Tibial artery (tissue), 4 donors: ENCODE measurements around the gene SLC24A3.

ENCODE experiments used
- DNase-seq, 2 donors: peaks; one replicate each; pipeline ENCODE4 v3.0.0-alpha.2; 2019
- H3K27ac ChIP-seq, 2 donors: fragments of 200-600 bp; sonication (generic) in 1 of 2; 1 replicate in 1 of 2; 2 replicates in 1 of 2; pipeline ENCODE4 v1.5.1; 2018 to 2019; ENCODE audit warnings: mild to moderate bottlenecking in 1 of 2
- H3K27me3 ChIP-seq, 2 donors: fragments of 200-600 bp; sonication (generic) in 1 of 2; one replicate each; pipeline versions ENCODE4 v1.5.1 to v1.6.0; 2016 to 2019
- H3K36me3 ChIP-seq, 3 donors: fragments of 200-600 bp; sonication (generic) in 2 of 3; one replicate each; pipeline ENCODE4 v1.5.1; 2016 to 2019; ENCODE audit warnings: mild to moderate bottlenecking in 2 of 3
- H3K4me1 ChIP-seq, 4 donors: fragments of 200-600 bp; sonication (generic) in 2 of 4; 1 replicate in 3 of 4; 2 replicates in 1 of 4; pipeline ENCODE4 v1.5.1; 2016 to 2019
- H3K4me3 ChIP-seq, 2 donors: fragments of 200-600 bp; sonication (generic) in 1 of 2; 1 replicate in 1 of 2; 2 replicates in 1 of 2; pipeline ENCODE4 v1.5.1; 2018 to 2019; ENCODE audit warnings: mild to moderate bottlenecking in 2 of 2
- H3K9me3 ChIP-seq, 3 donors: fragments of 200-600 bp; sonication (generic) in 1 of 3; one replicate each; pipeline ENCODE4 v1.5.1; 2016 to 2019
- intact Hi-C: fragments of 100-400 bp; cut with DNase I; formaldehyde crosslinking; loops from one replicate; pipeline ENCODE4 v1.15.0; 2023; ENCODE audit warnings: low total_unique reads
- TF ChIP-seq, protein P1 (sequence below), 2 experiments: fragments of 200-600 bp in 1 of 2; fragments of 450-650 bp in 1 of 2; IDR thresholded peaks; one replicate each; pipeline ENCODE4 v1.5.1; 2017 to 2019; ENCODE audit warnings: antibody characterized with exemption in 2 of 2, mild to moderate bottlenecking in 1 of 2, moderate library complexity in 1 of 2

Gene SLC24A3

DNA sequence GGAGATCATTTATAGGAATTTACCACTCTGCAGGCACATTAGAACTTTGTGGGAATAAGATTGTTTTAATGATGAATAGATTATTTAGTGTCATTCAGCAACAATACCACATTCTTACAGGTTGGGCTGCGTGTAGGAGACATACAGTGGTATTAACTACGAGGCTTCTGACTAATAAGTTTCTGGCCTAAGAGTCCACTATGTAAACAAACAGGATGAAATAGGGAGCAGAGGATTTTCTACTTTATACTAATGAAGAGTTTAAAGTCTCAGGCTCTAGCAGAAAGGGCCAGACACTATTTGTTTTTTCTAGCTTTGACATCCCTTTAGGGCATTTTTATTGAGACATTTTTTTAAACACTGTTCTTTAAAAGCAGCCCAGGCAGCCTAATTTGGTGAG lies 75.6 kb downstream of the SLC24A3 start:
- peaks cover 0 to 36% (median 18%) of the 10 kb centered on the region in 4 donors for H3K4me1 ChIP-seq
- no peak for DNase-seq
- intact Hi-C loops = no loop called here
- no peak overlapping the region for H3K4me3 ChIP-seq
- no peaks in the 10 kb centered on the region for H3K27me3 ChIP-seq
- TF ChIP-seq, protein P1, sequence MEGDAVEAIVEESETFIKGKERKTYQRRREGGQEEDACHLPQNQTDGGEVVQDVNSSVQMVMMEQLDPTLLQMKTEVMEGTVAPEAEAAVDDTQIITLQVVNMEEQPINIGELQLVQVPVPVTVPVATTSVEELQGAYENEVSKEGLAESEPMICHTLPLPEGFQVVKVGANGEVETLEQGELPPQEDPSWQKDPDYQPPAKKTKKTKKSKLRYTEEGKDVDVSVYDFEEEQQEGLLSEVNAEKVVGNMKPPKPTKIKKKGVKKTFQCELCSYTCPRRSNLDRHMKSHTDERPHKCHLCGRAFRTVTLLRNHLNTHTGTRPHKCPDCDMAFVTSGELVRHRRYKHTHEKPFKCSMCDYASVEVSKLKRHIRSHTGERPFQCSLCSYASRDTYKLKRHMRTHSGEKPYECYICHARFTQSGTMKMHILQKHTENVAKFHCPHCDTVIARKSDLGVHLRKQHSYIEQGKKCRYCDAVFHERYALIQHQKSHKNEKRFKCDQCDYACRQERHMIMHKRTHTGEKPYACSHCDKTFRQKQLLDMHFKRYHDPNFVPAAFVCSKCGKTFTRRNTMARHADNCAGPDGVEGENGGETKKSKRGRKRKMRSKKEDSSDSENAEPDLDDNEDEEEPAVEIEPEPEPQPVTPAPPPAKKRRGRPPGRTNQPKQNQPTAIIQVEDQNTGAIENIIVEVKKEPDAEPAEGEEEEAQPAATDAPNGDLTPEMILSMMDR (IDR thresholded peaks at IDR 0.05) = no peak
- H3K36me3 ChIP-seq = no peaks in the 10 kb centered on the region
- peak overlapping the region in 1 of 2 donors; percentile 14 for H3K27ac ChIP-seq
- H3K9me3 ChIP-seq = no peaks in the 10 kb centered on the region

DNA sequence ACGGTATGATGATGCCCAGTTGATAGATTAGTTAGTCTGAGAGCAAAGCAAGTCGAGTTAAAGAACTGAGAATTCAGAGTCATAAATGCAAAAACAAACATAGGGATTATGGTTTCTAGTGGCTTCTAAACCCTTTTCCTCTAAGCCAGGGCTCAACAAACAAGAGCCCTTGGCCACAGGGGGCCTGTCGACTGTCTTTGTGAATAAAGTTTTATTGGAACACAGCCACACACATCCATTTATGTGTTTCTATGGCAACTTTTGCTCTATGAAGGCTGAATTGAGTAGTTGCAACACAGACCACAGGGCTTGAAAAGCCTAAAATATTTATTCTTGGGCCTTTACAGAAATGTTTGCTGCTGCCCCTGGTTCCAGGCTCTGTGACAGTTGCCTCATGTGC lies 76.2 kb downstream of the SLC24A3 start:
- H3K36me3 ChIP-seq = no peaks in the 10 kb centered on the region
- no peaks in the 10 kb centered on the region for H3K27me3 ChIP-seq
- TF ChIP-seq, protein P1 (IDR thresholded peaks at IDR 0.05) = no peak
- peaks cover 0 to 36% (median 17%) of the 10 kb centered on the region in 4 donors for H3K4me1 ChIP-seq
- no peak for DNase-seq
- intact Hi-C loops = no loop called here
- H3K27ac ChIP-seq = peak overlapping the region in 1 of 2 donors; percentile 14
- H3K4me3 ChIP-seq = no peak overlapping the region
- H3K9me3 ChIP-seq = no peaks in the 10 kb centered on the region

- H3K27me3 ChIP-seq = no peaks in the 10 kb centered on the region
- no peak overlapping the region for H3K4me3 ChIP-seq
- no peak for DNase-seq
These were observed 77.0 kb downstream of the SLC24A3 start for GRCh38 chr20:19289451-19289850.

DNA sequence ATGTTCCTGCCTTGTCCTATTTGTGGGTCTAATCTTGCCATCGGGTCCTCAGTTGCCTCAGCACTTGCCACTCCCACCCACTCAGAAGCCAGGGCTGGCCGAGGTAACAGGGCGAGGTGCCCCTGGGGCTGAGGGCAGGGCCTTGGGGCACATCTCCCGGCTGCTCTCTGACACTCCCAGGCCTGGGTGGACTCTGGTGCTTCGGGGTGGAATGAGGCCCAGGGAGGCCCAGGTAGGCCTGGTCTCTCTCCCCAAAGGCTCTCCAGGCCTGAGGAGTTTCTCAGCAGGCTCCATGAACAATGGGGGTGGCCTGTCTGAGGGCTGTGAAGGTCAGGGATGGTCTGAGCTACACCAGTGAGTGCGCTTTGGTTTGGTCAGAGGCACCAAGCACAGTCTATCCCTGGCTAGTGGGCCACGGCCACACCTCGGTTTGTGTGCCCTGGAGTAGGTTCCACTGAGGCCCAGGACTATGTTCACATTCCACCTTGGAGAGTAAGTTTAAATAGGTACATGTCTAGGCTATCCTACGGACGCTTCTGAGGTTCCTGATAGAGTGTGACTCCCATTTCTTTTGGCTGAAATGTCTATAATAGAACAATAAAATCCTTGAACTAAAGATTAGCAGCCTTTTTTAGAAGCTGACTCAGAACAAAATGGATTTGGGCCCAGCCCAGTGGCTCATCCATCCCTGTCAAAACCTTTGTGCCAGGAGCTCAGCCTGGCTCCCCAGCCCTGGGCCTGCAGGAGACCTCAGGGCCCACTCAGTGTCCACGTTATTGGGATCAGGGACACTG lies 78.8 kb downstream of the SLC24A3 start:
- intact Hi-C loops = no loop called here
- H3K27ac ChIP-seq = no peak overlapping the region

More at GRCh38 chr20:19289451-19289850, 77.0 kb downstream of the SLC24A3 start:
- intact Hi-C loops = no loop called here
- Histone ChIP-seq H3K4me1 (peaks cover 0 to 28% (median 11%) of the 10 kb centered on the region in 4 donors), H3K9me3 (no peaks in the 10 kb centered on the region), H3K36me3 (no peaks in the 10 kb centered on the region), H3K27ac (no peak overlapping the region)
- TF ChIP-seq, protein P1 (IDR thresholded peaks at IDR 0.05) = no peak

GRCh38 chr20:19291818-19292132 lies 79.3 kb downstream of the SLC24A3 start:
- Histone ChIP-seq H3K9me3 (no peaks in the 10 kb centered on the region), H3K4me1 (peaks cover 0 to 14% (median 7%) of the 10 kb centered on the region in 4 donors), H3K27ac (no peak overlapping the region), H3K4me3 (no peak overlapping the region), H3K27me3 (no peaks in the 10 kb centered on the region), H3K36me3 (no peaks in the 10 kb centered on the region)
- TF ChIP-seq, protein P1 (IDR thresholded peaks at IDR 0.05) = no peak
- intact Hi-C loops = no loop called here
- DNase-seq = no peak

More for the DNA sequence above, 78.8 kb downstream of the SLC24A3 start:
- TF ChIP-seq, protein P1 (IDR thresholded peaks at IDR 0.05) = no peak
- no peaks in the 10 kb centered on the region for H3K9me3 ChIP-seq
- no peak overlapping the region for H3K4me3 ChIP-seq
- no peak for DNase-seq
- H3K27me3 ChIP-seq = no peaks in the 10 kb centered on the region
- H3K4me1 ChIP-seq = peaks cover 0 to 14% (median 7%) of the 10 kb centered on the region in 4 donors
- no peaks in the 10 kb centered on the region for H3K36me3 ChIP-seq
